Stimulated activated CD4-positive, alpha-beta T cell treated with anti-CD3 and anti-CD28 coated beads, Interleukin-4, amount 100 ng/mL, for 1 hour (primary cell): ENCODE measurements around the gene FSD2.
A peak's percentile ranks its signal among the peaks of the same experiment; 100 is the strongest.
"Not testable (repeated sequence)": the region's sequence is repeated elsewhere in the genome, so short reads cannot be mapped to it uniquely, and the experiment has no call there.

Source experiments
- DNase-seq: peaks from one replicate; pipeline ENCODE4 v3.0.0-alpha.2; 2020

FSD2 gene

GRCh38 chr15:82726816-82727215, 79.1 kb downstream of the FSD2 start:
- no peak for DNase-seq

GRCh38 chr15:82715003-82715402, 90.9 kb downstream of the FSD2 start:
- no peak for DNase-seq

GRCh38 chr15:82714016-82714415, 91.9 kb downstream of the FSD2 start:
- no peak for DNase-seq

GRCh38 chr15:82712036-82712435, 93.8 kb downstream of the FSD2 start:
- no peak for DNase-seq

- no peak for DNase-seq
Measured at GRCh38 chr15:82710926-82711490, 94.9 kb downstream of the FSD2 start.

GRCh38 chr15:82710208-82710555, 95.7 kb downstream of the FSD2 start:
- no peak for DNase-seq

GRCh38 chr15:82709421-82710207, 96.3 kb downstream of the FSD2 start, which contains the start of gene AP3B2:
AP3B2 (minus strand) TSS chr15:82709875; CDS start chr15:82709706, 169 bp downstream.
- peak; percentile 73 for DNase-seq

GRCh38 chr15:82709081-82709420, 96.8 kb downstream of the FSD2 start:
- no peak for DNase-seq

GRCh38 chr15:82705856-82706255, 100.0 kb downstream of the FSD2 start:
- DNase-seq: not testable (repeated sequence)
